Glomerular visceral epithelial cell (primary cell): ENCODE data around the gene CFDP1.
"Not testable (repeated sequence)": the region's sequence is repeated elsewhere in the genome, so short reads cannot be mapped to it uniquely, and the experiment has no call there.

Experiments
- DNase-seq: peaks from one replicate; pipeline ENCODE4 v3.0.0-alpha.2; 2016; ENCODE audit errors: extremely low spot score

Gene CFDP1

GRCh38 chr16:75293173-75293572, 140.1 kb downstream of the CFDP1 start:
- DNase-seq, result no peak

- no peak for DNase-seq
These were observed 140.6 kb downstream of the CFDP1 start for GRCh38 chr16:75292691-75293090.

- DNase-seq, result no peak
These were observed 144.1 kb downstream of the CFDP1 start for GRCh38 chr16:75289189-75289588.

GRCh38 chr16:75288596-75289120, 144.6 kb downstream of the CFDP1 start:
- DNase-seq, result no peak

GRCh38 chr16:75288181-75288580, 145.1 kb downstream of the CFDP1 start:
- DNase-seq, result no peak

GRCh38 chr16:75287708-75288107, 145.6 kb downstream of the CFDP1 start:
- no peak for DNase-seq

- no peak for DNase-seq
These were observed 146.9 kb downstream of the CFDP1 start for GRCh38 chr16:75286389-75286788.

GRCh38 chr16:75282466-75283281, 150.6 kb downstream of the CFDP1 start:
- peak; percentile 35 for DNase-seq

GRCh38 chr16:75281826-75282225, 151.5 kb downstream of the CFDP1 start:
- DNase-seq, result no peak

GRCh38 chr16:75281009-75281408, 152.3 kb downstream of the CFDP1 start:
- not testable (repeated sequence) for DNase-seq

GRCh38 chr16:75280331-75280804, 152.9 kb downstream of the CFDP1 start:
- peak; percentile 45 for DNase-seq

- no peak for DNase-seq
These were observed 154.0 kb downstream of the CFDP1 start for GRCh38 chr16:75279305-75279704.

- DNase-seq, result no peak
These were observed 160.0 kb downstream of the CFDP1 start for GRCh38 chr16:75273054-75273925.

- DNase-seq, result not testable (repeated sequence)
These were observed 160.7 kb downstream of the CFDP1 start for GRCh38 chr16:75272629-75273028.

GRCh38 chr16:75272097-75272551, 161.2 kb downstream of the CFDP1 start:
- no peak for DNase-seq

- no peak for DNase-seq
These were observed 161.7 kb downstream of the CFDP1 start for GRCh38 chr16:75271441-75272096.

GRCh38 chr16:75269358-75269757, 163.9 kb downstream of the CFDP1 start:
- not testable (repeated sequence) for DNase-seq

- peak; percentile 81 for DNase-seq
These were observed 165.6 kb downstream of the CFDP1 start for GRCh38 chr16:75267631-75268264.

- no peak for DNase-seq
These were observed 166.3 kb downstream of the CFDP1 start for GRCh38 chr16:75266738-75267630.
